ENCODE data around the gene ZNF225.
A peak's percentile ranks its signal among the peaks of the same experiment; 100 is the strongest.
"Not testable (repeated sequence)": the region's sequence is repeated elsewhere in the genome, so short reads cannot be mapped to it uniquely, and the experiment has no call there.

The ZNF225 gene

DNA sequence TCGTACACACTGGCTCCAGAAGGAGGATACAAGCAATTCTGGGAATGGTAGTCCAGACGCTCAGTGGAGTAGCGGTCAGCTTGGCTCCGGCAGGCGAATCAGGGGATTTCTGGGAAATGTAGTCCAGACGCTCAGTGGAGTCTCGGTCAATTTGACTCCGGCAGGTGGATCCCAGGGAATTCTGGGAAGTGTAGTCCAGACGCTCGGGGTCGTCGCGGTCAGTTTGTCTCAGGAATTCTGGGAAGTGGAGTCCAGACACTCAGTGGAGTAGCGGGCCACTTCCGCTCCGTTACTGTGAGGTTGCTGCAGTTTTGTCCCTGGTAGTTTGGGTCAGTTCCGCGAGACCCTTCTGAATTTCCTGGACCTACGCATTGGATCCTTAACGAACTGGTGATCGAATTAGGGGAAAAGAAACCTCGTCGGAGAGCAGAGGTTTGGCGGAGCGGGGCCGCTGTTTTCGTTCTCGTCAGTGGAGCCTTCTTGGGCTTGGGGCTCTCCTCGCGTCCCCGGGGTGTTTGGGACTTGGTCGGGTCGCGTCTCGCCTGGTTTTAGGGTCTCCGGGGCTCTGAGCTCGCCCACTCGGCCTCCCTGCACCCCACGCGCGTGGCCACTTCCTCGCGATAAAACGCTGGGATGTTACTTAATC lies at the start of gene ZNF225:
TSS of gene ZNF225 (plus strand) at position 262 of the 646 bp plus-strand sequence. CDS start 2,429 bp downstream, outside the sequence.
- peak; percentile 95 to 97 for DNase-seq (ENCODE audit: low read depth in 2 of 2)

DNA sequence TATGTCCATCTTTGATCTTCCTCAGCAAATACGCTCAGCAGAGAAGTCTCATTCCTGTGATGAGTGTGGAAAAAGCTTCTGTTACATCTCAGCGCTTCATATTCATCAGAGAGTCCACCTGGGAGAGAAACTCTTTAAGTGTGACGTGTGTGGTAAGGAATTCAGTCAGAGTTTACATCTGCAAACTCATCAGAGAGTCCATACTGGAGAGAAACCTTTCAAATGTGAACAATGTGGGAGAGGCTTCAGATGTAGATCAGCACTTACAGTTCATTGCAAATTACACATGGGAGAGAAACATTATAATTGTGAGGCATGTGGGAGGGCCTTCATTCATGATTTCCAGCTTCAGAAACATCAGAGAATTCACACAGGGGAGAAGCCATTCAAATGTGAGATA lies 46.9 kb upstream of the ZNF225 start:
- no peak for DNase-seq (ENCODE audit: low read depth in 2 of 2)

DNA sequence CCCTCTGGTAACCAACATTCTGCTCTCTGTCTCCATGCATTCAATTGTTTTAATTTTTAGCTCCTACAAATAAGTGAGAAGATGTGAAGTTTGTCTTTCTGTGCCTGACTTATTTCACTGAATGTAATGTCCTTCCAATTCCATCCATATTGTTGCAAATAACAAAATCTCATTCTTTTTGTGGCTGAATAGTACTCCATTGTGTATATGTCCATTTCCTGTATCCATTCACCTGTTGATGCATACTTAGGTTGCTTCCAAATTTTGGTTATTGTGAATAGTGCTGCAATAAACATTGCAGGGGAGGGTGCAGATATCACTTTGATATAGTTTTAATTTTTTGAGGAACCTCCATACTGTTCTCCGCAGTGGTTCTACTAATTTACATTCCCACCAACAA lies 43.8 kb upstream of the ZNF225 start:
- DNase-seq (ENCODE audit: low read depth in 2 of 2): no peak

DNA sequence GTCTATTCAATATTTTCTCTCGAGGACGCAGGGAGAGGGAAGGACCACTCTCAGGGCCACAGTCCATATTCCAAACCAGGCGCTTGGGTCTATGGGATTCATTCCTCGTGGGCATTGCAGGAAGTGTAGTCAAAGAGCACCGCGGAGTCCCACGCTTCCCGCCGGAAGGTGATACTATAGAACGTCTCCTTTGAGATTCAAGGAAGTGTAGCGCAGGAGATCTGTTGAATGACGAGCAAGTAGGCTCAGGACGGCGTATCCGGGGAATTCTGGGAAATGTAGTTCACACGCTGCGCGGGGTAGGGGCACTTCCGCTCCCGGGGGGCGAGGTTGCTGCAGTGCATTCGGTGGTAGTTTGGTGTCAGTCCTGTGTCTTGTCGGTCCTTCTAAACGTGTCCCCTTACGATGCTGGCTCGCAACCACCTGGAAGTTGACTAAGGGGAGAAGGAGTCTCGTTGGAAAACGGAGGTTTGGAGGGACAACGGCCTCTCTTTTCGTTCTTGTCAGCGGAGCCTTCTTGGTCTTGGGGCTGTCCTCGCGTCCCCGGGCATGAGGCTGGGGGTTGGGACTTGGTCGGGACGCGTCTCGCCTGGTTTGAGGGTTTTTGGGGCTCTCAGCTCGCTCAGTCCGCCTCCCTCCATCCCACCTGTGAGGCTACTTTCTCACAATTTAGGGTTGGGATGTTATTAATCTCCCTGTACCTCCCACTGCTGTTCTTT lies 41.2 kb upstream of the ZNF225 start, which contains the start of gene ZNF284:
TSS of gene ZNF284 (plus strand) at position 336 of the 719 bp plus-strand sequence. CDS start 4,231 bp downstream, outside the sequence.
- peak; percentile 74 to 75 for DNase-seq (ENCODE audit: low read depth in 2 of 2)

DNA sequence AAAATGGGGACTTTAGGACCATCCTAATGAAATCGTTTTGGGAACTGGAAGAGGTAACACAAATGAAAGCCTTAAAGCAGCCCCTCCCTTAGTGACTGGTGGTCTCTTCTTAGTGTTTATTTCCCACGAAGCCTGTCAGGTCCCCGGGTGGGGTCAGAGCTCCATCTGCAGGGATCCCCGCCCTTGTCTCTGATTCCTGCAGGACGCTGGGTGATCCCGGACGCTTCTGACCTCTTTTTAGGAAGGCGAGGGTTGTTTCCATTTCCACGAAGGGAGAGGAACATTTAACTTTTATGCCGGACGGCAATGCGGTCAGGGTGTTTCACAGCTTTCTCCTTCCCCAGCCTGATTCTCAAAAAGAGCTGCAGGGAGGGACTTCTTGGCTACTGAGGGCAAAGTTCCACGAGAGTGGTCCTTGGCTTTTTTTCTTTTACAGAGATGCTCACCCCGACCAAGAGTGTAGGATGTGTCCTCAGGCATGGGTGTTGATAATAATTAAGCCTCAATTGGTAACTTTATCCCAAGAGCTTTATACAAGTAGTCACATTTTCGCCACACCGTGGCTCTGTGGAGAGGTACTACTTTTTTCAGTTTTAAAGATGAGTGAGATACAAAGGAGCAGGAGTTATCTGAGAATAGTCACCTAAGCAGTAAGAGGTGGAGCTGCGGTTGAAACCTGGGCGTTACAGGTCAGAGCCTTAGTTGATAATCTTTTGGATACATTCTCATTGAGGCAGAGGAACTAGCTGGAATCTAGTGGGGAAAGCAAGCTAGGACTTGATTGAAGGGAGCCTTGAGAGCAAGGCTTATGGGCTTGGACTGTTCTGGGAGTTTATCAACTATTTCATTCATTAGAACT lies 40.4 kb upstream of the ZNF225 start:
- no peak for DNase-seq (ENCODE audit: low read depth in 2 of 2)

DNA sequence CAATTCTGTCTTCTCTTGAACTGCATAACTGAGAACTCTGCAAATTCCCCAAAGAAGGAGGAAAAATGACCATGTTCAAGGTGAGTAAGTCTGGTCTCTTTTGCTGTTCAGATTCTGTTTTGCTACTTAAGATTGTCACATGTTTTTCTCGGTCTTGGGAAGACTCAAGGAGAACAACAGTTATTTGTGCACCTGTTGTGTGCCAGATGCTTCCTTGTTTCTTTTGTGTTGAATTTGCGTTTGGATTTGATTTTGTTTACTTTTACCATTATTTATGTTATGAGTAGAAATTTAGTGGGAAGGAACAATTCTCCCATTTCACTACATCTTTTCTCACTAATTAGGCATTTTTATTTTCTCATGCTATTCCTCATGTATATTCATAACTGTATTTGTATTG lies 36.9 kb upstream of the ZNF225 start:
- DNase-seq (ENCODE audit: low read depth in 2 of 2): no peak

DNA sequence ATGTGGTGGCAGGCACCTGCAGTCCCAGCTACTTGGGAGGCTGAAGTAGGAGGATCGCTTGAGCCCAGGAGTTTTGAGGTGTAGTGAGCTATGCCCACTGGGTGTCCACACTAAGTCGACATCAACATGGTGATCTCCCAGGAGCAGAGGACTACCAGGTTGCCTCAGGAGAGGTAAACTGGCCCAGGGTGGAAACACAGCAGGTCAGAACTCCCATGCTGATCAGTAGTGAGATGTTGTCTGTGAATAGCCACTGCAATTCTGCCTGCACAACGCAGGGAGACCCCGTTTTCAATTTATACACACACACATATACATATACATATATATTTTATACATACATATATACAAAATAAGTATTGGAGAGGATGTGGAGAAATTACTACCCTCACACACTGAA lies 21.1 kb upstream of the ZNF225 start:
- DNase-seq (ENCODE audit: low read depth in 2 of 2): no peak

DNA sequence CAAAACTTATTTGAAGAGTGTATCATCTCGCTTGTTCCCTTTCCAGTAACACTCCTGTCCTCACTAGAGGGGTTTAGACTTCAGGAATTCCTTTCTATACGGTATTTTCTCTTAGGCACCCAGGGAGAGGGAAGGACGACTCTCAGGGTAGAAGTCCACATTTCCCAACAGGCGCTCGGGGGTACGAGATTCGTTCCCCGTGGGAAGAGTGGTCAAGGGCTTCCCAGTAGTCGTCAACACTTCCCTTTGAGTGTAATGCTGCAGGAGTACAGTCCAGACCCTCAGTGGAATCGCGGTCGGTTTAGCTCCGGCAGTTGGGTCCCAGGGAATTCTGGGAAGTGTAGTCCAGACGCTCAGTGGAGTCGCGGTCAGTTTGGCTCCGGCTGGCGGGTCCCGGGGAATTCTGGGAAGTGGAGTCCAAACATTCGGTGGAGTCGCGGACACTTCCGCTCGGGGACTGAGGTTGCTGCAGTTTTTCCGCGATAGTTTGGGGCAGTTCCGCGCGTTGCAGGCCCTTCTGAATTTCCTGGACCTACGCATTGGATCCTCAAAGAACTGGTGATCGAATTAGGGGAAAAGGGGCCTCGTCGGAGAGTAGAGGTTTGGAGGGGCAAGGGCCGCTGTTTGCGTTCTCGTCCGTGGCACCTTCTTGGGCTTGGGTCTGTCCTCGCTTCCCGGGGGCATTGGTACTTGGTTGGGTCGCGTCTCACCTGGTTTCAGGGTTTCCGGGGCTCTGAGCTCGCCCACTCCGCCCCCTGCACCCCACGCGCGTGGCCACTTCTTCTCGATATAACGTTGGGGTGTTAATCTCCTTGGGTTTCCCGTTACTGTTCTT lies 19.1 kb upstream of the ZNF225 start, which contains the start of gene ZNF224:
TSS of gene ZNF224 (plus strand) at position 431 of the 835 bp plus-strand sequence. CDS start 3,513 bp downstream, outside the sequence.
- peak; percentile 74 to 81 for DNase-seq (ENCODE audit: low read depth in 2 of 2)

DNA sequence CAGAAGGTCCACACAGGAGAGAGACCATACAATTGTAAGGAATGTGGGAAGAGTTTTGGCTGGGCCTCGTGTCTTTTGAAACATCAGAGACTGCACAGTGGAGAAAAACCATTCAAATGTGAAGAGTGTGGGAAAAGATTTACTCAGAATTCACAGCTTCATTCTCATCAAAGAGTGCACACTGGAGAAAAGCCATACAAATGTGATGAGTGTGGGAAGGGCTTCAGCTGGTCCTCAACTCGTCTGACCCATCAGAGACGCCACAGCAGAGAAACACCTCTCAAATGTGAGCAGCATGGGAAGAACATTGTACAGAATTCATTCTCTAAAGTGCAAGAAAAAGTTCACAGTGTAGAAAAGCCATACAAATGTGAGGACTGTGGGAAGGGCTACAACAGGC lies 5.4 kb upstream of the ZNF225 start:
- no peak for DNase-seq (ENCODE audit: low read depth in 2 of 2)

DNA sequence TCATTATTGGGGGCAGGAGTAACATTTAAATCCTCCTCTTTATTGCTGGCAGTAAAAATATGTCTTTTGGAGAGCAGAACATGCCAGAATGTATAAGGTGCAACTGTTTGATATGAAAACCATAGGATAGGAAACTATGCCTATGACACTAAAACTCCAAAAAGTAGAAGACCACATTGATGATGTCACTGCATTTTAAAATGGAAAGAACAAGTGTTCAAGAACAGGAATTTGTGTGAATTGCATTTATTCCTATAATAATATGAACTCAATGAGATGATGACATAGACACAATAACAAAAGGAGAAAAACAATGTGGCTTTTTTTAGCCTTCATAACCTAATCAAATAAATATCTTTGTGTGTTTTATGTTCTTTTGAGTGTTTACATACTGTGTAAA lies 3.7 kb upstream of the ZNF225 start:
- no peak for DNase-seq (ENCODE audit: low read depth in 2 of 2)

DNA sequence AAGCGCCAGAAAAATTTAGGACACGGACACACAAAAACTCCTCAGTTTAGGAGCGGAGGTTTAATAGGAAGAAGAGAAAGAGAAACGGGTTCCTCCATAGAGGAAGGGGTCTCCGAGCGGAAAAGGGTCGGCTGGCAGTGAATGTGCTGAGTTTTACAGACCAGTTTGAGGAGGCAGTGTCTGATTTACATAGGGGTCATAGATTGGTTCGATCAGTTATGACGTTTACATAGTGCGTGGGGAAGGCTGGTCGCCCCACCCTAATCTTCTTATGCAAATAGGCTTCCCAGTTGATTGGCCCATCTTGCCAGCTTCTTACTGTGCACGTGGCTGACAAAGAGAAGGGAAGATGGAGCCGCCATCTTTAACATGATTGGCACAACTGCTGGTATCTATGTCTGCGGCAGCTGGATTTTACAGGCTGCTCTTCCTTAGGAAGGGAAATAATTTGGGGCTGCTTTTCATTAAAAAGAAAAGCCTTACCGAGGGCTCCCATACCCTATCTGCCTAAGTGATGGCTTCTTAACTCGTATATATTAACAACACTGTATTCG lies 1.2 kb upstream of the ZNF225 start:
- peak; percentile 53 to 56 for DNase-seq (ENCODE audit: low read depth in 2 of 2)

DNA sequence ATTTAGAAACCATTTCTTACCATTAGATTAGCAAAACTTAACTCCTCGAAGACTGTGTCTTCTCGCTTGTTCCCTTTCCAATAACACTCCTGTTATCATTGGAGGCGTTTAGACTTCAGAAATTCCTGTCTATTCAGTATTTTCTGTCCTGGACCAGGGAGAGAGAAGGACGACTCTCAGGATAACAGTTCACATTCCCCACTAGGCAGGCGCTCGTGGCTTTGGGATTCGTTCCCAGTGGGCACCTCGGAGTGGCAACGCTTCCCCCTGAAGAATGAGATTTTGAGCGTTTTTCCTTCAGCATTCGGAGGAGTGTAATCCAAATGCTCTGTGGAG lies 429 bp upstream of the ZNF225 start:
- DNase-seq (ENCODE audit: low read depth in 2 of 2): no peak

DNA sequence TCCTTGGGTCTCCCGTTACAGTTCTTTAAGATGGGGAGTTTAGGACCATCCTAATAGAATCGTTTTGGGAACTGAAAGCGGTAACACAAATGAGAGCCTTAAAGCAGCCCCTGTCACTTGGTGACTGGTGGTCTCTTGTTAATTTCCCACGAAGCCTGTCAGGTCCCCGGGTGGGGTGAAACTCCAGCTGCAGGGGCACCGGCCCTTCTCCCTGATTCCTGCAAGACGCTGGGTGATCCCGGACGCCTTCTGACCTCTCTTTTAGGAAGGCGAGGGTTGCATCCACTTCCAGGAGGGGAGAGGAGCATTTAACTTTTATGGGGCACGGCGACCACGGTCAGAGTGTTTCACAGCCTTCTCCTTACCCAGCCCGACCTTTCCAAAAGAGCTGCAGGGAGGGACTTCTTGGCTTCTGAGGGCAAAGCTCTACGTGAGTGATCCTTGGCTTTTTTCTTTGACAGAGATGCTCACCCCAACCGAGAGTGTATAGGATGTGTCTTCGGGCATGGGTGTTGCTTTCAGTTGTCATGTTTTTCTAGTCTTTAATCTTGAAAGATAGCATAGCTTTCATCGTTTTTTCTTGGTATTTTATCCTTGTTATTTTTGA lies 688 bp downstream of the ZNF225 start:
- no peak for DNase-seq (ENCODE audit: low read depth in 2 of 2)

DNA sequence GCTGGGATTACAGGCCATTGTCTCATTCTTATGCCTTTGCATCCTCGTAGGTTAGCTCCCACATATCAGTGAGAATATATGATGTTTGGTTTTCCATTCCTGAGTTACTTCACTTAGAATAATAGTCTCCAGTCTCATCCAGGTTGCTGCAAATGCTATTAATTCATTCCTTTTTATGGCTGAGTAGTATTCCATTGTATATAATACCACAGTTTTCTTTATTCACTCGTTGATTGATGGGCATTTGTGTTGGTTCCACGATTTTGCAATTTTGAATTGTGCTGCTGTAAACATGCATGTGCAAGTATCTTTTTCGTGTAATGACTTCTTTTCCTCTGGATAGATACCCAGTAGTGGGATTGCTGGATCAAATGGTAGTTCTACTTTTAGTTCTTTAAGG lies 8.0 kb downstream of the ZNF225 start:
- not testable (repeated sequence) for DNase-seq (ENCODE audit: low read depth in 2 of 2)

DNA sequence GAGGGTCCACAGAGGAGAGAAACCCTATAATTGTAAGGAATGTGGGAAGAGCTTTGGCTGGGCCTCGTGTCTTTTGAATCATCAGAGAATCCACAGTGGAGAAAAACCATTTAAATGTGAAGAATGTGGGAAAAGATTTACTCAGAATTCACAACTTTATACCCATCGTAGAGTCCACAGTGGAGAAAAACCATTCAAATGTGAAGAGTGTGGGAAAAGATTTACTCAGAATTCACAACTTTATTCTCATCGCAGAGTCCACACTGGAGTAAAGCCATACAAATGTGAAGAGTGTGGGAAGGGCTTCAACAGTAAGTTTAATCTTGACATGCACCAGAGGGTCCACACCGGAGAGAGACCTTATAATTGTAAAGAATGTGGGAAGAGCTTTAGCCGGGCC lies 18.8 kb downstream of the ZNF225 start:
- no peak for DNase-seq (ENCODE audit: low read depth in 2 of 2)

DNA sequence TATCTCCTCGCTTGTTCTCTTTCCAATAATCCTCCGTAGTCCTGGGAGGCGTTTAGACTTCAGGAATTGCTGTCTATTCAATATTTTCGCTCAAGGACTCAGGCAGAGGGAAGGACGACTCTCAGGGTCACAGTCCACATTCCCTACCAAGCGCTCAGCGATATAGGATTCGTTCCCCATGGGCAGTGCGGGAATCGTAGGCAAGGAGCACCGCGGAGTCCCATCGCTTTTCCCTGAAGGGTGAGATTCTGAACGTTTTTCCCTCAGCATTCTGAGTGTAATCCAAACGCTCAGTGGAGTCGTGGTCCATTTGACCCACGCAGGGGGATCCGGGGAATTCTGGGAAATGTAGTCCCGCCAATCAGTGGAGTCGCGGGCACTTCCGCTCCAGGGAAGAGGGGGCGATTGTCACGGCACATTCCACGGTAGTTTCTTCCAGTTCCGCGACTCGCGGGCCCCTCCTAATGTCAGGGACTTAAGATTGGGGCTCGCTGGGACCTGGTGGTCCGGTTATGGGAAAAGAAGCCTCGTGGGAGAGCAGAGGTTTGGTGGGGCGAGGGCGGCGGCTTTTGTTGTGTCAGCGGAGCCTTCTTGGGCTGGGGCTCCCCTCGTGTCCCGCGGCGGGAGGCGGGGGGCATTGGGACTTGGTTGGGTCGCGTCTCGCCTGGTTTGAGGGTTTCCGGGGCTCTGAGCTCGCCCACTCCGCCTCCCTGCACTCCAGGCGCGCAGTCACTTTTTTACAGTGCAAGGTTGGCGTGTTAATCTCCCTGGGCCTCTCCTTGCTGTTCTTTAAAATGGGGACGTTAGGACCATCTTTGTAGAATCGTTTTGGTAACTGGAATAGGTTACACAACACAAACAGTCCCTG lies 28.2 kb downstream of the ZNF225 start, which contains the start of gene ZNF234:
TSS of gene ZNF234 (plus strand) at position 364 of the 868 bp plus-strand sequence. CDS start 3,079 bp downstream, outside the sequence.
- DNase-seq (ENCODE audit: low read depth in 2 of 2): peak; percentile 47 to 50

DNA sequence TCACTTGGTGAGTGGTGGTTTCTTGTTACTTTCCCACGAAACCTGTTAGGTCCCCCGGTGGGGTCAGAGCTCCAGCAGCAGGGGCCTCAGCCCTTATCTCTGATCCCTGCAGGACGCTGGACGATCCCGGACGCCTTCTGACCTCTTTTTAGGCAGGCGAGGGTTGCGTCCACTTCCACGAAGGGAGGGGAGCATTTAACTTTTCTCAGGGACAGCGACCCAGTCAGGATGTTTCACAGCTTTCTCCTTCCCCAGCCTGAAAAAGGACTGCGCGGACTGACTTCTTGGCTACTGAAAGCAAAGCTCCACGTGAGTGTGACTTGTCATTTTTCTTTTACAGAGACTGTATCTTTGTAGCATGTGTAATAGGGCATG lies 28.8 kb downstream of the ZNF225 start:
- DNase-seq (ENCODE audit: low read depth in 2 of 2): no peak

DNA sequence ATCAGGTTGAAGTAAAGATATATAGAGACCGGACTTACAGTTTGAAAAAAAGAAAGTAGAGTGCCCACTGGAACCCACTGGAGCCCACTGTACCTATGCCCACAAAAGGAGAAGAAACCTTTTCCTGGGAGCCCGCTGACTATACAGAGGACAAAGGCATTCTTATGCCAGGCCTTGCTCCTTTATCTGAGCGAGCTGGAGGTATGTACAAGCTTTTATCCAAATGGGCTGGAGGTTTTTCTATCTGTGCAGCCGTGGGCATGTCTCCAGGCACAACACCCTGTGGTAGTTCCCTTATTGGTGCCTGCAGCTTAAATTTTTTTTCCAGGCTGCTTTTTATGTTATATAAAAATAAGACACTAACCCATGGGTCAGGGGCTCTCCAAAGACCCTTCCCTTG lies 36.6 kb downstream of the ZNF225 start:
- no peak for DNase-seq (ENCODE audit: low read depth in 2 of 2)

DNA sequence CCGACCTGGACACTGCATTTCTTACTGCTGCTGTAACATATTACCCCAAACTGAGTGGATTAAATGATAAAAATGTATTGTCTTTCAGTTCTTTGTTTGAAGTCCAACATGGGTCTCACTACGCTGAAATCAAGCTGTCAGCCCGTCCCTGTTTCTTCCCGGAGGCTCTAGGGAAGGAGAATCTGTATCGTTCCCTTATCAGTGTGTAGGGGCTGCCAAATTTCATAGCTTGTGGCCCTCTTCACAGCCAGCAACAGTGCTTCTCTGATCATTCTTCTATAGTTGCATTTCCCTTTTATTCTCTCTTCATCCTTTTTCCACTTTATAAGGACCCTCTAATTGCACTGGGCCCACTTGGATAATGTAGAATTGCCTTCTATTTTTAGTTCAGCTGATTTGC lies 38.3 kb downstream of the ZNF225 start:
- DNase-seq (ENCODE audit: low read depth in 2 of 2): no peak

DNA sequence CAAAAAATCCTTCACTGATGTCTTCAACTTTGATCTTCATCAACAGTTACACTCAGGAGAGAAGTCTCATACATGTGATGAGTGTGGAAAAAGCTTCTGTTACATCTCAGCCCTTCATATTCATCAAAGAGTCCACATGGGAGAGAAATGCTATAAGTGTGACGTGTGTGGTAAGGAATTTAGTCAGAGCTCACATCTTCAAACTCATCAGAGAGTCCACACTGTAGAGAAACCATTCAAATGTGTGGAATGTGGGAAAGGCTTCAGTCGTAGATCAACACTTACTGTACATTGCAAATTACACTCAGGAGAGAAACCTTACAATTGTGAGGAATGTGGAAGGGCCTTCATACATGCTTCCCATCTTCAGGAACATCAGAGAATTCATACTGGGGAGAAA lies 43.3 kb downstream of the ZNF225 start:
- DNase-seq (ENCODE audit: low read depth in 2 of 2): no peak

Data from fibroblast of skin of left biceps (primary cell).